Adipose tissue (tissue), 3 donors: ENCODE data around the gene PLG. TPM values are rescaled to one million over a fixed set of nuclear protein-coding genes. Genes with fewer than 3 reads are reported as not detected.
"Not testable (repeated sequence)": the region's sequence is repeated elsewhere in the genome, so short reads cannot be mapped to it uniquely, and the experiment has no call there.

ENCODE experiments used
- H3K27ac ChIP-seq: one replicate; pipeline ENCODE4 v1.5.1; 2013; ENCODE audit warnings: low read depth, low read length
- WGBS, 3 donors: extraction: QIAGEN DNeasy Blood & Tissue Kit; methylation state at CpG; one replicate each; pipeline ENCODE4 v1.1.7; 2013; 5-methylcytosine and 5-hydroxymethylcytosine counted together
- polyA plus RNA-seq, 3 donors: library from polyadenylated mRNA; stranded (reverse); fragments of 200-250 nt; gene quantifications; one replicate each; pipeline ENCODE4 v1.2.3, GENCODE V29; 2013
- donor health status: healthy with polysubstance abuse.
- donor health status: Bipolar disorder and iron deficiency.
- donor health status: healthy.

Gene PLG
- polyA plus RNA-seq, 3 donors, result not detected

DNA sequence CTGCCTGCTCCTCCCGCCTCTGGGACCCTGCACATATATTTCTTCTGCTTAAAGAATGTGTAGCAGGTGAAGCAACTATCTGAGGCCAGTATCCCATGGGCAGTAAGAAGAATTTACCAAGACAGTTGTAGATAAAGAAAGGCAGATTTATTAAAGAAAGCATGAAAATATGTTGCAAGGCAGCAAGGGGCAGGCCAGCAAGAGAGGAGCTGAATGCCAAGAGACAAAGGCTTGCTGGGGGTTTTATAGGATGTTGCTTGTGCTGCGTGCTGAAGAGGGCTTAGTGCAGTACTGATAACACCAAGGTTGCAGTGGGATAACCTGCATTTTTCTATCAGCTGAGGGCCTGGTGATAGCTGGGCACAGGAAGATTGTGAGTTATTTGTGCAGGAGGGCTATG, 6.4 kb upstream of the PLG start:
- H3K27ac ChIP-seq, result not testable (repeated sequence)
- 69 to 75% (median 71%) methylated on average over 2 of the region's 2 CpGs for WGBS, 3 donors

GRCh38 chr6:160696884-160697283, 5.2 kb upstream of the PLG start:
- 25 to 68% (median 67%) methylated on average over 3 of the region's 3 CpGs for WGBS, 3 donors
- not testable (repeated sequence) for H3K27ac ChIP-seq

DNA sequence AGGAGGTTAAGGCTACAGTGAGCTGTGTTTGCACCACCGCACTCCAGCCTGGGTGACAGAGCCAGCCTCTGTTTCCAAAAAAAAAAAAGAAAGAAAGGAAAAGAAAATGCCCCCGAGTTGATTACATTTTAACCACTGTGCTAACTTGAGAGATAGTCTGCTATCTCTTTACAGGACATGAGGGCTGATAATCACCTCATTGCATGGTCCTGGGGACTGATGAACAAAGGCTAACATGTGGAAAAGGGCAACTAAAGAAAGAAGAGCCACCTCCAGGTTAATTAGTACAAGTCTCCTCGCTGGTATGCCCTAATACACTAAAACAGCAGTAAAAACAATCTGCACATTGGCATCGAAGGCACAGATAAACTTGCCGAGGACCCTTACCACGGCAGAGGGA, 4.2 kb upstream of the PLG start:
- WGBS, 3 donors, result 37 to 81% (median 77%) methylated on average over 5 to 6 of the region's 6 CpGs
- H3K27ac ChIP-seq, result no peak overlapping the region

- 71 to 86% (median 82%) methylated on average over 7 of the region's 7 CpGs for WGBS, 3 donors
Measured at GRCh38 chr6:160704688-160705087, 2.6 kb downstream of the PLG start.

GRCh38 chr6:160708993-160709392, 6.9 kb downstream of the PLG start:
- H3K27ac ChIP-seq, result not testable (repeated sequence)

More at GRCh38 chr6:160704688-160705087, 2.6 kb downstream of the PLG start:
- not testable (repeated sequence) for H3K27ac ChIP-seq

- 65 to 77% (median 74%) methylated on average over 5 of the region's 5 CpGs for WGBS, 3 donors
- H3K27ac ChIP-seq, result no peak overlapping the region
Measured at GRCh38 chr6:160714731-160715316, 12.8 kb downstream of the PLG start.

GRCh38 chr6:160730911-160731310, 28.9 kb downstream of the PLG start:
- H3K27ac ChIP-seq, result no peak overlapping the region
- WGBS, 3 donors, result 37 to 48% (median 45%) methylated on average over 6 of the region's 6 CpGs

DNA sequence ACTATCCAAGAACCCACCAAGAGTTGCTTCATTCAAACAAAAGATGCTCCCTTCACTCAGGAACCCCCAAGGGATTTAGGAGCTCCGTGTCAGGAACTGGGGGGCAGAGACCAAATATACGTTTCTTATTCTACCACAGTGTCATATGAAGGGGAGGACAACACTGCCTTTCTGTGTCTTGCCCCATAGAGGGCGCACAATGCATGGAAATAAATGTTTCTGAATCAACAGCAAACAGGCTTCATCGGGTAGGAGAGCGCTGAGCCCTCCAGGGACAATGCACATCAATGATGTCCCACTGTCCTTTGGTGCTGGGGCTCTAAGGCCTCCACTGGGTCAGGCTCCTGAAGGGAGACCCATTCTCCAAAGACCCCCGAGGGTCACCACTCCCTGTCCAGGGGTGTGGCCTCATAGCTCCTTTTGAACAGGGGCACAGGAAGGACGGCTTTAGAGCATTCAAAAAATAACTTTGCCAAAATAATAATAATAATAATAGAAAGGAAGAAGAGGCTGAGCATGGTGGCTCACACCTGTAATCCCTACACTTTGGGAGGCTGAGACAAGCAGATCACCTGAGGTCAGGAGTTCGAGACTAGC, 31.1 kb downstream of the PLG start:
- 26 to 32% (median 29%) methylated on average over 8 of the region's 8 CpGs for WGBS, 3 donors
- no peak overlapping the region for H3K27ac ChIP-seq

DNA sequence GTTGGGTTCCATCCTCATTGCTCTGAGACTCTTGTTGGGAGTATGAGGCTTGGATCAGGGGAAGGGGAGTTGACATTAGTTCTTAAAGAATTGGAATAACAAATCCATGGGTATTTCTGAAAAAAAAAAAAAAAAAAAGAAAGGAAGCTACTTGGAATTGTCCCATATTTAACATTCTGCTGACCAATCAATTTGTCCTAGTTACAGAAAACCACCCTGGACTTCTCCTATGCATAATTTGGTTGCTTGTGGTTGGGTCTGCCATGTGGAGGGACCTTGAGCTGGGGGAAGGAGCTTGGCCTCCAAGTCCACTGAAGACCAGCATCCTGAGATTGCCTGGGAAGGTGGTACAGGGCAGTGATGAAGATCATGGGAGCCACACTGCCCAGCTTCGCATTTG, 32.6 kb downstream of the PLG start:
- 92 to 100% (median 93%) methylated on average over 1 of the region's 1 CpG for WGBS, 3 donors

DNA sequence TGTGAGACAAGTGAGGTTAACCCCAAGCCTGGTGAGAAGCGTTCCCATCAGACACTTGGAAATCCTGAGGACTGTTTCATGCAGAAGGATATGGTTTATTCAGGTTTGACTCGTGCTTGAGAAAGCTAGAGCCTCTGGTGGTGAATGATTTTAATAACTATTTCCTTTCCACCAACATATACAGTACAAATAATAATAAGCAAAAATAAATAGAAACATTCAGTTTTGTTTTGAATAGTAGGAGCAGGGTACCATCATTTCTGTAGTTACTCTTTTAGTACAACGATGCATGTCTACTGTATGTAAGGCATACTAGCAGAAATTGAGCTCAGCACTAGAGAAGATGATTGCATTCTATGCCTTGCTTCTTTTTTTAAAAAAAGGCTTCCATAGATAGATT, 33.5 kb downstream of the PLG start:
- no peak overlapping the region for H3K27ac ChIP-seq
- WGBS, 3 donors, result 55 to 69% (median 64%) methylated on average over 3 of the region's 3 CpGs

More for the DNA sequence above, 32.6 kb downstream of the PLG start:
- no peak overlapping the region for H3K27ac ChIP-seq

DNA sequence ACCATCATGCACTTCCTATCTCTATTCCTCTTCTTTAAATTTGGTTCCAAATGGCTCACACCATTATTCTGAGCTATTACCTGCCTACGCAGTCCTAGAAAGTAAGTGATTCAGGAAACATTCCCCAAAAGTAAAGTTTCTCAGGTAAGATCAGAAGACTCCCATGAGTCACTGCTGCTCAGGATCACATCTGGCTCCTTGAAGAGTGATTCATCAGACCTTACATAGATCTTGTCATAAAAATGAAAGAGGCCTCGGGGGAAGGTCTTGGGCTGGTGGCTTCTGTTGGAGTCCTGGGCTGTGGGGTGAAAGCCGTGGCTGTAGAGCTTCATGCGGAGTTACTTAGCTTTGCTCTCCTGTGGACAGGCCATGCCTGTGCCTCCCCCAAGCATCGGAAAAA, 35.9 kb downstream of the PLG start:
- no peak overlapping the region for H3K27ac ChIP-seq
- WGBS, 3 donors, result 85 to 92% (median 89%) methylated on average over 5 of the region's 5 CpGs

DNA sequence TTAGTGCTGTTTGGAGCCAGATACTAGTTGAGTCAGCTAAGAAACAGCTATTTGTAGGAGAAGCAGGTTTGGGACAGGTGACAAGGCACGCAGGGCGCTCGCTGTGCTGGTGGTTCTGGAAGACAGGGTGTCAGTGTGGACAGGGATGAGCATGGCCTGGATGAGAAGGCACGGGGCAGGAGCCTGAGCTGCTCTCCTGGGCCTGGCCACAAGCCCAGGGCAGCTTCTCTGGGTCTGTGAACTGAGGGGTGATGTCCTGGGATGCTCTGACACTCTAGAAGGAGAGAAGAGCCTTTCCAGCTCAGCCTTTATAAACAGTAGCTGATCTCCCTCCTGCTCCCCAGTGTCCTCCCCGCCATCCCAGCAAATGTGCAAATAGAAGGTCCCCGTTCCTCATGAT, 37.9 kb downstream of the PLG start:
- WGBS, 3 donors, result 82 to 89% (median 86%) methylated on average over 6 of the region's 6 CpGs

GRCh38 chr6:160741012-160741411, 39.0 kb downstream of the PLG start:
- H3K27ac ChIP-seq, result not testable (repeated sequence)
- WGBS, 3 donors, result 77 to 87% (median 83%) methylated on average over 7 of the region's 7 CpGs

More for the DNA sequence above, 37.9 kb downstream of the PLG start:
- H3K27ac ChIP-seq, result no peak overlapping the region

- no peak overlapping the region for H3K27ac ChIP-seq
- WGBS, 3 donors, result 60 to 78% (median 63%) methylated on average over 2 of the region's 2 CpGs
Measured at GRCh38 chr6:160742090-160742489, 40.0 kb downstream of the PLG start.

- H3K27ac ChIP-seq, result no peak overlapping the region
- 13 to 33% (median 28%) methylated on average over 5 of the region's 5 CpGs for WGBS, 3 donors
Measured at GRCh38 chr6:160750276-160750689, 48.2 kb downstream of the PLG start.

GRCh38 chr6:160753211-160753610, 51.2 kb downstream of the PLG start:
- 46 to 65% (median 65%) methylated on average over 4 of the region's 4 CpGs for WGBS, 3 donors

DNA sequence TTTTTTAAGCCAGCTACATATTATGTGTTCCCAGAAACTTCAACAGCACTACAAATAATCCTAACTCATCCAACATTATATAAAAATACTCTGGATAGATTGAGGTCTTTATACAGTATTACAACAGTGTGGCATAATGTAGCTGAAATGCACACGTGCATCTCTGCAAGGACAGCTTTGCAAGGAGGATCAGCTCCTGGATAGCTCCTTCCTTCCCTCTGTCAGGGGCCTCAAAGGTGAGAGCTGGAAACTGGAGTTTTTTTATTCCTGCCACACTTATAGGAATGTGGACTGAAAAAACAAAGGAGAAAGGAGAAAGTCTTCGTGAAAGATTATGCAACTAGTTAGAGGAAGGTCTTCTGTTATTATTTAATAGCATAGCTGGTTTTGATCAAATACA, 53.1 kb downstream of the PLG start:
- H3K27ac ChIP-seq, result no peak overlapping the region

More at GRCh38 chr6:160753211-160753610, 51.2 kb downstream of the PLG start:
- not testable (repeated sequence) for H3K27ac ChIP-seq

GRCh38 chr6:160756021-160756420, 54.0 kb downstream of the PLG start:
- WGBS, 3 donors, result 92 to 98% (median 97%) methylated on average over 1 of the region's 1 CpG
- H3K27ac ChIP-seq, result no peak overlapping the region

More for the DNA sequence above, 53.1 kb downstream of the PLG start:
- WGBS, 3 donors, result 25 to 32% (median 28%) methylated on average over 2 of the region's 2 CpGs

DNA sequence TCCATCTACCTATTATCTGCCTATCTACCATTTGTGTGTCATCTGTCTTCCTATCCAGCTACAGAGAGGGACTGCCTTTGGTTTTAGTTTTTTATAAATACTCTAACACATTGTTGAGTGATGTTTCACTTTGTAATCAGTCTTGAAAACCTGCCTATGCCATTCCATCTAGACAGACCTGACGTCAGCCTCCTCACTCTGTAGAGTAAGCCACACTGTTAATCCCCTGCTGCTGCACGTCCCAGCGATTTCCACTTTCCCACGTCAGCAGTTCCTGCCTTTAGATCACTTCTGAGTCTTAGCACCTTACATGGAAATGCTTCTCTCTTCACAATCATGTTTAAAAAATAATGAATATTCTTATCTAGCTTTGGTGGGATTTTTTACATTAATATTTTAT, 54.8 kb downstream of the PLG start:
- no peak overlapping the region for H3K27ac ChIP-seq
- 68 to 78% (median 72%) methylated on average over 4 of the region's 4 CpGs for WGBS, 3 donors

- 82 to 91% (median 86%) methylated on average over 5 of the region's 5 CpGs for WGBS, 3 donors
- H3K27ac ChIP-seq, result no peak overlapping the region
Measured at GRCh38 chr6:160764847-160765246, 62.8 kb downstream of the PLG start.
